Measurements from ENCODE around the gene PKIB.
A peak's percentile ranks its signal among the peaks of the same experiment; 100 is the strongest.
"Not testable (repeated sequence)": the region's sequence is repeated elsewhere in the genome, so short reads cannot be mapped to it uniquely, and the experiment has no call there.

PKIB gene, protein sequence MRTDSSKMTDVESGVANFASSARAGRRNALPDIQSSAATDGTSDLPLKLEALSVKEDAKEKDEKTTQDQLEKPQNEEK

DNA sequence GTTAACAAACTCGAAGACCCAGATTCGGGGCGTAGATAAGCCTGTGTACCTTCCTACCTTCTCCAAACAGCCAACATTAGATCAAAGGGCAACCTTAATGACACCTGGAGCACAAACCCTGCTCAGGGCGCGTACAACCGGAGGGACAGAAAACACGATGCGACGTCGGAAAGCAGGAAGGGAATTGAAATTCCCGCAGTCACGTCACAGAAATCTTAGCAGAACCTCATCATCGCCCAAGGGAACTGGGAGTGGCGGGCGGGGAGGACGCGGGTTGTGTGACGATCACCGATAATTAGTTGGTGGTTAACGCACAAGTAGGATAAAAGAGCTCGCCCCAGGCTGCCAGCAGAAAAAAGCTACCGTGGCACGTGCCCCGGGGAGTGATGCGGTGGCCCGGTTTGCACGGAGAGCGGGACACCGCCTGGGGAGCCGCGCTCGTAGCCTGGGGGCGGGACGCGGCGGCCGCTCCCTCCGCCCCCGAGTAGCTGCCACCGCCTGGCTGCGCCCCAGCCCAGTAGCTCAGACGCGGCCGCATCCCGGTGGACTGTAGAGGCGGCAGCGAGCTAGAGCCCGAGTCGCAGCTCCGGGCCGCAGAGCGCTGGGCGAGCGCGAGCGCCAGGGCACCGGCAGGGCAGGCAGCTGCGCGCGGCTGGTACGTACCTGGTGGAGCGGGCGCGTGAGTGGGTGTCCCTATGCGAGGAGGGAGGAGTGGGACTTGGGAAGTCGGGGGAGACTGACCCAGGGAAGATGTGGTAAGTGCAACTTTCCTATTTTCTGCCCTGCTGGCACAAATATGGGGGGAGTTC lies at the start of gene PKIB:
Gene PKIB, plus strand, starts transcription at position 525 of the 809 bp plus-strand sequence. CDS start 107,390 bp downstream, outside the sequence.
- DNase-seq (ENCODE audit: low spot score), result peak; percentile 73

DNA sequence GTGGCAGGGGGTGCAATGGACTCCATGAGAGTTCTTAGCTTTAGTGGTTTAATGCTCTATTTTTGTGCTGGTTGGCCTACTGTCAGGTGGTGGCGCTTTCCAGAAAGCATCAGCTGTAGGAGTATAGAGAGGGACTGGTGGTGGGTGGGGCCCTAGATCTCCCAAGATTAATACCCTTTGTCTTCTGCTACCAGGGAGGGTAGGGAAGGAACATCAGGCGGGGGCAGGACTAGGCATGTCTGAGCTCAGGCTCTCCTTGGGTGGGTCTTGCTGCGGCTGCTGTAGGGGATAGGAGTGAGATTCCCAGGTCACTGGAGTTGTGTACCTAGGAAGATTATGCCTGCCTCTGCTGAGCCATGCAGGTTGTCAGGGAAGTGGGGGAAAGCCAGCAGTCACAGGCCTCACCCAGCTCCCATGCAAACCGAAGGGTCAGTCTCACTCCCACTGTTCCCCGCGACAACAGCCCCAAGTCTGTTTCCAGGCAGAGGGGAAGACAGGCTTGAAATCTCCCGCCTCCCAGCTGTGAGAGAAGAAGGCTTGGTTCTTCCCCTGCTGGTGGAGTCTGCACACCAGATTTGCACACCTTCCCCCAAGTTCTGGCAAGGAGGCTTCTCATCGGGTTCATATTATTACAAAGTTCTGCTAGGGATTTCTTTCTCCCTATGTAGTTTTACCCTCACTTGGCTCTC lies 46.7 kb upstream of the PKIB start:
- DNase-seq (ENCODE audit: low spot score), result no peak

DNA sequence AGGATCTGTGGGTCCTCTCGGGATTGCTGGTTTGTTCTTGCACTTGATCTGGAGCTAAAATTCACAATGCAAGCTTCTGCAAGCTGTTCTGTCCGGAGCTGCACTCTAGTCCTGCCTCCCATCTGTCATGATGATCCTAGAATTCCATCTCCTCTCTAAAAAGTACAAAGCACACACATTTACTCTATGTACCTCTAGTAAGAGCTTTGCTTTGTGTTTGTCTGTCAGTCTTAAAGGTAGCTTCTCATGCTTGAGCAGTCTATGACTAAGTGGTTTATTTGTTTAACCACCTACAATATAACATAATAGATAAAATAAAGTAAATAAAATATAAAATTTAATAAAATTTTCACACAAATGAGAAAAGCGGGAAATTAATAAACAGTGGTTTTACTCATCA lies 46.0 kb upstream of the PKIB start:
- no peak for DNase-seq (ENCODE audit: low spot score)

DNA sequence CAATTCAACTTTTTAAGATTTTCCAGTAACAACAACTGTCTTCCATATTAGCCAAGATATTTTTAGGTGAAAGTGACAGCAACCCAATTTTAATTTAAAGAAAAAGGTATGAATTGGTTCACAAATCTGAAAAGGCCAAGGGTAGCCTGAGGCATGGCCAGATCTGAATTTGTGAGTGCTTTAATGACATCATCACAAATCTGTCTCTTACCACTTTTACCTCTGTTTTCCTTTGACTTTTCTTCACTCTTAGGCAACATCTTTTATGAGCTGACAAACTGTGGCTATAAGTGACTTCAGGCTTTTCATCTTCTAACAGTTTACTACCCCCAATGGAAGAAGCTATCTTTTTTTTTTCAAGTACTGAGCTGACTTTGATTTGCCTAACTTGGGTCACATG lies 44.5 kb upstream of the PKIB start:
- no peak for DNase-seq (ENCODE audit: low spot score)

DNA sequence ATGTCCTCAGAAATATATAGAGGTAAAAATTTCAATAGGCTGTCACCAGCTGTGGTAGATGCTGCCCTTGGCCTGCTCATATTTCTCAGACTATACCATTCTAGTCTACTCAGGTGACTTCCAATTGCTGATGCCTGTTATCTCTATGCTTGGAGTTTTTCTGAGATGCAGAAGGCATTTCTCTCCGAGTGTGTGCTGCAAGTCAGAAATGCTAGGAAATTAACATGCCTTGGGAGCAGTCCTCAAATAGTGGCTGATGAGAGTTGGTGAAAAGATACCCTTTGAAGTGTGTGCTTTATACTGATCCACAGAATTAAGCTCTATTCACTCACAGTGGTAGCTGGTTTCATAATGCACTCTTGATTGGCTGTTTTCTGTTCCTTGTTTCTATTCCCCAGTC lies 43.2 kb upstream of the PKIB start:
- DNase-seq (ENCODE audit: low spot score), result no peak

DNA sequence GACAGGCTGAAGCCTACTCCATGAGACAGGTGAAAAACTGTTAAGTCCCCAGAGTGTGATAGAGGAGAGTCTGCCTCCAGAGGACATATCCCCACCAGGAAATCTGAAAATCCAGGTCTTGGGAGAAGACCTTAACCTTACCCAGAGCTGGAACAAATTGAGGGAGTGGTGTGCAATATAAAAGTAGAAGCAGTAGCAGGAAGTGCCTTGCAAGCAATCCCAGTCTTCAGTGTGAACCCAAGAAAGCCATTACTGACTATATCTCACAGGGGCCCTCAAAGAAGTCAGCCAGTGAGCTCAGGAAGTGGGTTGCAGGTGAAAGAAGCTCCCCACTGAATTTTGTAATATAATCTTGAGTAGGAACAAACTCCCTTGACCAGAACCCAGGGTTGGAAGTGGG lies 41.9 kb upstream of the PKIB start:
- DNase-seq (ENCODE audit: low spot score), result no peak

DNA sequence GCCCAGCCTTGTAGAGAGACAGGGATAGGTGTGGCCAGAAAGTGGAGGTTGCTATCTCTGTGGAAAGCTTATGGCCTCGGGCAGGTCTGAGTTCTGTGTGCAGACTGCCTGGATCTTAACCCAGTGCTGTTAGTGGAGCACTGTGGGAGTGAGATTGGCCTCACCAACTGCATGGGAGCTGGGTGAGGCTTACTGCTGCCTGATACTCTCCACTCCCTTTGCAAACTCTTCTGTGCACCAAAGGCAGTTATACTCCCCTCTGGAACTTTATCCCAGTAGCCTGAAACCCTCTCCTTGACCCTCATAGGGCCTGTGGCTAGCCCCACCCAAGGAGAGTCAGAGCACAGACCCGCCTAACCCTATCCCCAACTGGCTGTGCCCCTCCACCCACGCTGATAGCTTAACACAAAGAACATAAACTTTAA lies 41.4 kb upstream of the PKIB start:
- DNase-seq (ENCODE audit: low spot score), result no peak

DNA sequence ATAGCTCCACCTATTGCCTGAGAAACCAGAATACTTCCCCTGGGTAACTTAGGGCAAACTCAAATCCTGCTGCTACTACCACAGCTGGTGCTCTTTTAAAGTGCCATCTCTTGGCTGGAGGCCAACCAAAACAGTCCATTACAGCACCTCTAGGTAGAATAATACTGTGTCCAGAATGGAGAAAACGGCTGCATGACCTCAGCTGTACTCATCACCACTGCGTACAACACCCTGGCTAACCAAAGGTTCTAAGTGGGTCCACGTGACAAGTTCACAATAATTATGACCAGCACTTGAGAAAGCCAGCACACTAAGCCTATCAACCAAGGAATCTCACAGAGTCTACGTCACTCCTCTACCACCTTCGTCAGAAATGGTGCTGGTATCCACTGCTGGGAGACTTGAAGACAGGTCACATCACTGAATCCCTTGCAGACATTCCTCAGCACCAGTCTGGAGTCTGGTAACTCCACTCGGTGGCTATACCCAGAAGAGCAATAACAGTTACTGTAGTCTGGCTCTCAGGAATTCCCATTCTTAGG lies 40.9 kb upstream of the PKIB start:
- no peak for DNase-seq (ENCODE audit: low spot score)

DNA sequence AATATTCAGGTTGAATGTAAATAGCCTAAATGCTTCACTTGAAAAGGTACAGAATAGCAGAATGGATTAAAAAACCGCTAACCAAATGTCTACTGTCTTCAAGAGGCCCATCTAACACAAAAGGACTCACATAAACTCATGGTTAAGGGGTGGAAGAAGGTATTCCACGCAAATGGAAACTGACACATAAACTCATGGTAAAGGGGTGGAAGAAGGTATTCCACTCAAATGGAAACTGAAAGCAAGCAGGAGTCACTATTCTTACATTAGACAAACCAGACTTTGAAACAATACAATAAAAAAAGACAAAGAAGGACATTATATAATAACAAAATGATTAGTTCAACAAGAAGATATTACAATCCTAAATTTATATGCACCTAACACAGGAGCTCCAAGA lies 38.3 kb upstream of the PKIB start:
- DNase-seq (ENCODE audit: low spot score), result no peak

DNA sequence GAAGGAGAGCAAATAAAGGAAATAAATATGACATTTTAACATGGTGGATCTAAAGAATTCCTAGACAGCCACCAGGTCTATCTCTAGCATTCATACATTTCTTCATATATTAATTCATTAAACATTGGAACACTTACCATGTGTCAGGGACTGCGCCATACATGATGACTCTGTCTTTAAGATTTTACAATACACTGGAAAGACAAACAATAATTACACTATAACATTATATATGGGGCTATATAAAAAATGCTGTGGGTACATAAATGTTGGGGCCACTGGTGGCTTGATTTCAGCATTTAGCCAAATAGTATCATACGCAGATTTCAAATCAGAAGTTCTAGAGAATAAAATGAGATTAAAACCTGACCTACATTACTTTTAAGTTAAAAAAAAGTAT lies 33.3 kb upstream of the PKIB start:
- no peak for DNase-seq (ENCODE audit: low spot score)

DNA sequence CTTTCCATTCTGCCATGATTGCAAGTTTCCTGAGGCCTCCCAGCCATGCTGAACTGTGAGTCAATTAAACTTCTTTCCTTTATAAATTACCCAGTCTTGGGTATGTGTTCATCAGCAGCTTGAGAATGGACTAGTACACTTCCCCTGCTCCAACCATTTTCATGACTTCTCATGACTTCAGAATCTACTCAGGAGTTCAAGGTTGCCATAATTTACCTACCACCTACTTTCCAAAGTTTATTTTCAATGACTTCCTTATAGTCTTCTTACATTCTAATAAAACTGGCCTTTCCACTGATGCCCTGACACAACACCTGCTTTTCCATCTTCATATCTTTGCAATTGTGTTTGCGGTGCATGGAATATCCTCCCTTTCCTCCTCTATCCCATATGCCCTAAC lies 31.2 kb upstream of the PKIB start:
- no peak for DNase-seq (ENCODE audit: low spot score)

DNA sequence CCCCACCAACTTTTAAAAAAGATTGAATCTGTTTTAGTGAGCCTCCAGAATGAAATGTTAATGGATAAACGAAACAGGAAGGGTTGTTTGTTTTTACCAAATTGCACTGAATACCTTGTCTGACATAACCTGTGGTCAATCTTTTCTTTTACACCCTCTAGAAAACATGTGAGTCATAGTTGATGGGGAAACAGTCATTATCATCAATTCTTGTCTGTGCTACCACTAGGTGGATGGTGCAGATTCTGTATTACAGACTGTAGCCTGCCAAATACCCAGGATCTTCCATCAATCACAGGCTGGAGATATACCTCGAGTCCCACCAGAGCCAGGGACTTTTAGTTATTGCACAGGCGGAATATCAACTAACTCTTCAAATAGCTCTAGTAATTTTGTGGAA lies 29.5 kb upstream of the PKIB start:
- no peak for DNase-seq (ENCODE audit: low spot score)

DNA sequence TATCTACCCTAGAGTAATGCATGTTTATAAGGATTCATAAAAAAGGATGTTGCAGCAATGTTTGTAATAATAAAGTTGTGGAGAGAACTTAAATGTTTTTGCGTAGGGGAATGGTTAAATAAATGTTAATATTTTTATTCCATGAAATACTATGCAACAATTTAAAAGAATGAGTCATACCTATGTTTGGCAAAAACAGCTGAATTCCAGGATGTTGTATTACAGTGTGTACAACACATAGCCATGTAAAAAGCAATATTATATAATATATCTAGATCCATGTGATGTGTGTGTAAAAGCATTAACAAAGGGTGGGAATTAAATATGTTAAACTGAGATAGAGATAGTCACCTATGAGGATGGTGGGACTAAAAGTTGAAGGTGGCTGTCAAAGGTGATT lies 21.1 kb upstream of the PKIB start:
- DNase-seq (ENCODE audit: low spot score), result no peak

DNA sequence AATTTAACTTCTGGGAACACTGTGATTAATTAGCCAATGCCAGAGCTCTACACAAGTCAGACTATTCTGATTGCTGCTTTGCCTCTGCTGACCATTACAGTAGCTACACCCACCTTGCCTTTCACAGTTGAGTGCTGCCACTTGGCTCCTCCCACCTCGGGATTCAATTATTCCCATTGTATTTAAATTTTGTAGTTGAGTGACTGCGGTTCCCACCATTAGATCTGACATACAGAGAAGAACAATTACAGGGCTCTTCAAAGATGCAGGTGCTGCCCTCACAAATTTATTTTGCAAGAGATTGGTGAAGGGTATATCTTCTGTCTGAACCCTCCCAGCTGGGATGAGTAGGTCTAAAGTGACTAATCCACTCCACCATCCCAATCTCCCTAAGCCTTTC lies 11.9 kb upstream of the PKIB start:
- DNase-seq (ENCODE audit: low spot score), result not testable (repeated sequence)

DNA sequence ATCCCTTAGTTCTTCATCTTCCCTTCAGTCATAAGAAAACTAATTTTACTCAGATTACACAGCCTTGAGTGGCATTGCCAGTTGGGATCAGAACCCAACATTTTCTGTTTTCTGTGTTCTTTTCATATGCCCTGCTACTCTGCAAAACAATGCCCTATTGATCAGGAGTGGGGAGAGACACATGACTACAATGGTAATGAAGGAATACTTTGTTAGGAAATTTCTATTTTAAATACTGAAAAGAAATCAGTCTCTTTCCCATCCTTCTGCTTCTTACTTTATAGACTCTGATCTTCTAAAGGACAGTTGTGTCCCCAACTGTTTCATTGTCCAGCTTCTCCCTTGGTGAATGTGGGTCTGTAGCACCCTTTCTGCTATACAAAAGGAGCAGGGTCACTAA lies 5.5 kb upstream of the PKIB start:
- DNase-seq (ENCODE audit: low spot score), result no peak

DNA sequence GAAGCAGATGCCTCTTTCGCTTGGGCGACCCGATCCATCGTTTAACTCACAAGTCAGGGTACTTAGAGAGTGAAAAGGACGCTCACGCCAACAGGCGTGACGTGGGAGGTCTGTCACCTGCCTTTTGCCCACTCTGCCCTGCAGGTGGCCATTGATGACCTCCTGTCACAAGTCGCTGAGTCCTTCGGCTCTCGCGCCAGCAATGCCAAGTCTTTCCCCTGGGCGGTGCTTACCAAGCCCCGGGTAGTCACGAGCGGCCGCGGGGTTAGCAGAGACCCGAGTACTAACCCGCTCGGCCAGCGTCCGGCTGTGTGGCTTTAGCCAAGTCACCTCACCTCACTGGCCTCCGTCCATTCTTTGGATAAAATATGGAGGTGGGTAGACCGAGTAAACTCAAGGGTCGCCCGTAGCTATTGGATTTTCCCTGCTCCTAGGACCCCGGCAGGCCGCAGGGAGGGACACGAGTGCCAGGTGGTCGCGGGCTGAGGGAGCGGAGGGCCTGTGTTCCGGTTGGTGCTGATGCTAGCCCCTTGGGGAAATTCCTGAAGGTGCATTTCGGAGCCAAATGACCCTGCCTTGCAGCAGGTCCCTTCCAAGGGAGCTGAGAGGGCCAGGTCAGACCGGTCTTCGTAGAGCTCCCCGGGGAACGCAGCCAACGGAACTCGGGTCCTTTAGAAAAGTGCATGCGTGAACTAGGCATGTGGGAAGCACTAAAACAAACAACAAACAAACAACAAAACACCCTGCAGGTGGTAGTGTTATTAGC lies 668 bp downstream of the PKIB start:
- peak; percentile 4 for DNase-seq (ENCODE audit: low spot score)

DNA sequence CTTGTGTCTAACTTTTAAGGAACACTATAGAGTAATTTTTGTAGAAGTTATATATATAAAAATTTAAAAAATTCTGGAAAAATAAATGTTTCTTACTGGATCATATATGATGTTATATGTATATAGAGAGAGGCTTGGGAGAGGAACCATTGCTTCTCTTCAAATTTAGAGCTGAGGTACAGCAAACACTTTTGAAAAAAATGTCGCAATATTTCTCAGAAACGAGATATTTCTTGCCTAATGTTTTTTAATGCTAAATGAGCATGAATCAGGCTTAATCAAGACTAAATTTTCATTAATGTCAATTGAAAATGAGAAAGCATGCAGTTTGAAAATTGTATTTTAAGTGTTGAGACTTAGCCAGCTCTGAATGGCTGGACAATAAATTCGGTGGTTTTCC lies 2.6 kb downstream of the PKIB start:
- DNase-seq (ENCODE audit: low spot score), result no peak

DNA sequence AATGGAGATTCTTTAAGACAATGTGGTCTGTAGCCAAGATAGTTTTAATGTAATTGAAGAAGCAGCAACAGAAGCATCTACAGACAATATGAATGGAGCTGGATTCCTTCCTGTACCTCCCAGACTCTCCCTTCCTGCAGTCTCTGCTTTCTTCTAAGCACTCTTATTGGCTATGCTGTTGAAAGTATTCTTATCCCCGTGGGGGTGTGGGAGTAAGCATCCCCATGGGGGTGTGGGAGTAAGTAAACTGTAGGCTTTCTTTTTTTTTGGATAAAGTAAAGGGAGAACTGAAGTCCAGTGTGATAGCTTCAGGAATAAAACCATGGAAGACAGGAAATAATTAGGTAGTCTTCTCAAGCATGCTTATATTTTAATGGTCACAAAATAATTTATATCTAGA lies 4.1 kb downstream of the PKIB start:
- no peak for DNase-seq (ENCODE audit: low spot score)

DNA sequence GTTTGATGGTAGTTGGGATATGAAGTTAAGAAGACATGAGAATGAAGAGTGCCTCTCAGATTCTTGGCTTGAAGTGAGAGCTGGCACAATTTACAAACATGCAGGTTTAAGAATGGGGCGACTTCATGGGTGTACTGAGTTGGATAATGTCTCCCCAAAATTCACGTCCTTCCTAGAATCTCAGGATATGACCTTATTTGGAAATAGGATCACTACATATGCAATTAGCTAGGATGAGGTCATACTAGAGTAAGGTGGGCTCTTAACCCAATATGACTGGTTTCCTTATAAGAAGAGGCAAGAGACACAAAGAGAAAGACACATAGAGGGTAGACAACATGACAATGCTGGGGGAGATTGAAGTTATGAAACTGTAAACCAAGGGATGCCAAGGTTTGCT lies 5.2 kb downstream of the PKIB start:
- no peak for DNase-seq (ENCODE audit: low spot score)

DNA sequence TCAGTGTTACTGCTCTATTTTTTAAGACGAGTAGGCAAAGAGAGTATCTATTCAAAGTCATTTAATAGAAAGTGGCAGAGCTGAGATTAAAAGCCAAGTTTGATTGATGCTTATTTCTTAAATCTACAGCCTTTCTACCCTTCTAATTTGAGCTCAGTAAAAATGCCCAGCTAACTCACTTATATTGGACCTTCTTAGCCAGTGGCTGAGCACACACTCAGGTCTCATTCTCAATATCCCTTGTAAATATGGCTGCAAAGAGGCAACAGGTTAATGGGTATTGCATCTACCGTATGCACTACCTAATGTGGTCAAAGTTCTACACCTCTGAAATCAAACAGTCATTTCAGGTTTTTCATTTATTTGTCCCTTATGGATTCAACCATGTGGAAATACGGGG lies 6.7 kb downstream of the PKIB start:
- DNase-seq (ENCODE audit: low spot score), result no peak

DNA sequence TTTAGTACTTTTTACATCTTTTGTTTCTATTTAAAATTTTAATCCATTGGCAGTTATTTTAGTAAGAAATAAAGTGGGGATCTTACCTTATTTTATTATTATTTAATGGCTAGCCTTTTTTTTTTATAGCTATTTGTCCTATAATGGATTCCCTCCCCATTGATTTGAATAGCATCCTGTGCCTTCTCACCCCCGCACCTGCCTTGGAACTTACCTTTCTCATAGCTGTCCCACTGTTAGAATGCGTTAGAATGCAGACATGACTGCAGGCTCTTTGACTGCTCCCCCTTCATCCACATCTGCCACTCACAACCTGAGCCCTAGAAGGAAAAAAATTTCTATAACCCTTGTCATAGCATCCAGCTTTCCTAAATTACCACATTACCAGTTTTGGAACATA lies 9.1 kb downstream of the PKIB start:
- no peak for DNase-seq (ENCODE audit: low spot score)

DNA sequence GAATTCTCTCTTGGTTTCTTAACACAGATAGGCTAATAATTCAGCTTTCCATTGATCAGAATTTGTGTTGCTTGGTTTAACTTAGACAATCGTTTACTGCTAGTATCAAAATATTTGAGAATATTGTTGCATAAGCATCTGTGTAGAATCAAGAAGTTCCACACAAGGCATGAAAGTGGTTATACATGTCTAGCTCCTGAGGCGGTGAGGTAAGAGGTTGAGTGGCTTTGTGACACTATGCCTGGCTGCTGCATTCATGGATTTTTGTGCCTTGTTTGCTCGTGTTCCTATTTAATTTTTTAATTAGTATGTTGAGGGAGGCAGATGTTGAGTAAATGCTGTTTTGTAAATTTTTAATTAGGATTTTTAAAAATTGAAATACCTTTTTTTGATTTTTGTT lies 10.2 kb downstream of the PKIB start:
- no peak for DNase-seq (ENCODE audit: low spot score)

DNA sequence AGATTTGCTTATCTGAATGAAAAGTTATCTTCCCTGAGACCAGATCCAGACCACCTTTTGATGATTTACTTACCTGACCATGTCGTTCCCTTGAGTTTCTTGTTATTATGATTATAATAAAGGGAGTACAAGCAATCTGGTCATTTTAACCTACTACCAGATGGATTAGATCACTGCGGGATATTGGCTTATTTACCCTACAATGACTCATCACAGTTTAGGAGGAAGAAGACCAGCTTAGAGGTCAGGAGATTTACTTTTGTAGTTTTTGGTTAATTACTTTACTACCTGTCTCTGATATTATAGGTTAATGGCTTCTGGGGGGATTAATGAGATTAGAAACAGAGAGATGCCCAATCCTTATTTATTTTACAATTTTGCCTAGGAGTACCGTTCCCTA lies 10.7 kb downstream of the PKIB start:
- no peak for DNase-seq (ENCODE audit: low spot score)
